Embryonic facial prominence (tissue), 1 donor: Measurements from ENCODE around the gene GIGYF2.

Experiments
- DNase-seq: peaks from one replicate; pipeline ENCODE4 v3.0.0-alpha.2; 2016; ENCODE audit errors: extremely low spot score

GIGYF2 gene

DNA sequence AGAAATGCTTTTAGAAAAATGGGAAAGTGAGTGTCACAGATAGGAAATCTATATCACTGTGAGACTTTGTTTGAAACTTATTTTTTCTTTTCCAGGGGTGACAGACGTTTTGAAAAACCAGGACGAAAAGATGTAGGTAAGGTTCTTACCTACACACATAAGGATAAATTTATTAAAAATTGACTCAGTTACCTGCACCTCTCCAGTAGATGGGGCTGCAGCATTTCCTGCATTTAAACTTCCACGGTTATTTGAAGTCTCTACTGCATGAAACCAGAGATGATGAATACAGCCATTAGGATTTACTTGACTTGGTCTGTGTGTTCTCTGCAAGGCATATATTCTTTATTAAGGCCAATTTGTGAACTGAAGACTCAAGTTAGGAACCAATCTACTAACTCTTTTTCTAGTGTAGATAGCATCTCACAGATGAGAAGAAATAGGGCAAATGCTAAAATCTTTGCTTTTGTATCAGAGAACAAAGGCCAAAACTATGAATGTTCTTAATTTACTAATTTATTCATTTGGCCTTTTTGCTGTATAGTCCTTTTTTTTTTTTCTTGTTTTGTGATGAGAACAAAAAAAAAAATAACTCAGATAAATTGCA, 64.3 kb downstream of the GIGYF2 start:
- no peak for DNase-seq

GRCh38 chr2:232767866-232768265, 70.7 kb downstream of the GIGYF2 start:
- no peak for DNase-seq

GRCh38 chr2:232770207-232770606, 73.1 kb downstream of the GIGYF2 start:
- no peak for DNase-seq

DNA sequence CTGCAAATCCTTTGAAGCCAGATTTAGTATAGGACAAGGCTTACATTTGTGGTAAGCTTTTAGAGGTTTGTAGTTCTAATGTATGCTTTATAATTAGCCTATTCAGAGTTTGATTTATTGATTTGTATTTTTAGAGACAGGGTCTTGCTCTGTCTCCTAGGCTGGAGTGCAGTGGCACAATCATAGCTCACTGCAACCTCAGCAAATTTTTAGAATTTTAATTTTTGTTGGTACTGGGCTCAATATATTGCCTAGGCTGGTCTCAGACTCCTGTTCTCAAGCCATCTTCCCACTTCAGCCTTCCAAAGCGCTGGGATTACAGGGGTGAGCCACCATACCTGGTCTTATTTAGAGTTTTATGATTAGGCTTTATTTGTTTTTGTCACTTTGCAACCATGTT, 74.7 kb downstream of the GIGYF2 start:
- no peak for DNase-seq

GRCh38 chr2:232772531-232772930, 75.4 kb downstream of the GIGYF2 start:
- DNase-seq: no peak

DNA sequence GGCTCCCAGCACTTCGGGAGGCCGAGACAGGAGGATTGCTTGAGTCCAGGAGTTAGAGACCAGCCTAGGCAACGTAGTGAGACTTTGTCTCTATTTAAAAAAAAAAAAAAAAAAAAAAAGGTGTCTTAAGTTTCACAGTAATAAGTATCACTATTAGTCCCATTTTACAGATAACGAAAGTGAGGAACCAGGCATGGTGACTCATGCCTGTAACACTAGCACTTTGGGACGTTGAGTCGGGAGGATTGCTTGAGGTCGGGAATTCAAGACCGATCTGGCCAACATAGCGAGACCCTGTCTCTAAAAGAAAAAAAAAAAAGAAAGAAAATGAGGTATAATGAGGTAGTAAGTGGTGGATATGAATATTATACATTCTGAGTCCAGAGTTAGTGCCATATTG, 76.7 kb downstream of the GIGYF2 start:
- DNase-seq: no peak

DNA sequence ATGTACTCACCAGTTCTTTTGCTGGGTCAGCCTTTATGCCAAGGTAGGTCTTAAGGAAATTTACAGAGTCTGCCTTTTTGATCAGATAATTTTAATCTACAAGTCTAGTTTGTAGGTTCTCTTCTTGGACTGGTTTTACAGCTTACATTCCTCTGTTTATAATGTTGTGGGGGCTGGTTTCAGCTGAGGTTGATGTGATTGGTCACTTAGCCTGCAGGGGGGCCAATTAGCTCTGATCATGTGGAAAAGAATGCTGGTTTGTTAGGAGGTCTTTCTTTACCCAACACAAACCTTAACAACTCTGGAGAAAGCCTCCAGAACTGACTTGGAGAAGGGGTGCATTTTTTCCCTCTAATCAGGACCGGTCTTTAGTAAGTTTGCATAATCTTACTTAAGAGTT, 79.3 kb downstream of the GIGYF2 start, which contains the start of gene KCNJ13:
TSS of gene KCNJ13 (minus strand) at position 131 of the 400 bp plus-strand sequence. CDS start 5,203 bp downstream, outside the sequence.
- no peak for DNase-seq

DNA sequence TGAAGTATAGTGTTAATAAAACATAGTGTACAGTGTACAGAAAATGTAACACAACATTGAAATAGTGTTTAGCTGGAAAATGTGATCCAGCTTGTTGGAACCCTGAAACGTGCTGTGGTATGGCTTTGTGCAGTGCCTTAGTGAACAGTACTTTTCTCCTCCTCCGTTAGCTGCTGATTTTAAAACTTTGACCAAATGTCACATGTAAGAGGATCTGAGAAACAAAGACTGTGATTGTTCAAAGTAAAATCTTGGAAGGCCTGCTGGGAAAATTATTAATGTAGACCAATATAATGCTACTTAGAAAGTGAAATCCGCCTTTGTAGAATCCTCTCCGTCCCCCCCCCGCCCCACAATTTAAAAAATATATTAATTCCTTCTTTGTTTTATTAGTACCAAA, 80.1 kb downstream of the GIGYF2 start:
- no peak for DNase-seq

- DNase-seq: no peak
Measured at GRCh38 chr2:232779465-232779864, 82.3 kb downstream of the GIGYF2 start.

GRCh38 chr2:232779934-232780333, 82.8 kb downstream of the GIGYF2 start:
- DNase-seq: no peak

- no peak for DNase-seq
Measured at GRCh38 chr2:232781765-232782164, 84.6 kb downstream of the GIGYF2 start.

GRCh38 chr2:232783278-232783677, 86.1 kb downstream of the GIGYF2 start:
- DNase-seq: no peak

DNA sequence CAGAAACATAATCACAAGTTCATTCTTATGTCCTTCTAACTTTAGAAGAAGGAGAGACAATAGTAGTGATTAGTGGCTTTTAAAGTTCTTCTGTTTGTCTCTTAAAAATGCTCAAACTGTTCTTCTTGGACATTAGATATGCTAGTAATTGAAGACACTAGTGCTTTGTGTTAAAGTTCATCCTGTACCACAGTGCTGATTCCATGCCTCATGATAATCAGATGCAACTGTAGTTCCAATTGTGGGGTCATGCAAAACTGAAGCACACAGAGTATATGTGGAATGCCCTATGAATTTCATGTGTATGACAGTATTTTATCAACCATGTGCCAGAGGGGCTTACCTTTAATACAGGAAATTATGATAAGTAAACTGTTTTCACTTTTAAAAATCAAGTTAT, 90.7 kb downstream of the GIGYF2 start:
- no peak for DNase-seq

DNA sequence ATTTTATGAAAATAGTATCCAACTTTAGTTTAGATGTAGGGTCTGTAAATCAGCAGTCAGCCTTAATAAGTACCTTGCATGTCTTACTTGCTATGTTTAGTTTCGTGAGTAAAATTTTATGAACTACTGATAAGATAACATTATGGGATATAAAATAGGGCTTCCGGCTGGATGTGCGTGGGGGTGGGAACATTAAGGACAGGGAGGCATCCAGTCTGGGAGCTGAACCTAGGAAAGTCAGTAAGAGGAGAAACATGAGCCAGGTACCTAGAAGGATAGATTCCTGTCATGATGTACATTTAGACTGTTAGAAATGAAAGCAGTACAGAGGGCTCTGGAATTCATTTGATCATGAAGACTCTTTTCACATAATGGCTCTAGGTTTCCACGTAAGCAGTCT, 92.0 kb downstream of the GIGYF2 start:
- no peak for DNase-seq

GRCh38 chr2:232791518-232791917, 94.4 kb downstream of the GIGYF2 start:
- no peak for DNase-seq

DNA sequence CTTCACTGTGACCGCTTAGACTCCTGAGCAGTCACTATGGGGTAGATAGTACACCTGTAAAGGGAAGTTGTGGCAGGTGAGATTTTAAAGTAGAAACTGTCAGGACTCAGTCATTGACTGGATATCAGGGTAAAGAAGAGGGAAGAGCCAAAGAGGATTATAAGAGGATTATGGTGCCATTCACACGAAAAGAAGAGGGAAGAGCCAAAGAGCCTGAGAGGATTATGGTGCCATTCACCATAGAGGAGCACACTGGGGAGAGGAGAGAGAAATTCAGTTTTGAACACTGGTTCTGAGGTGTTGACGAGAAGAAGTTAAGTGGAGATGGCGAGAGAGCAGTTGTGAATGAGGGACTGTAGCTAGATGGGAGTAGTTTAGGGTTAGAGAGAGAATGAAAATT, 96.1 kb downstream of the GIGYF2 start:
- no peak for DNase-seq

- no peak for DNase-seq
Measured at GRCh38 chr2:232794981-232795380, 97.8 kb downstream of the GIGYF2 start.

- DNase-seq: no peak
Measured at GRCh38 chr2:232795920-232796319, 98.8 kb downstream of the GIGYF2 start.

DNA sequence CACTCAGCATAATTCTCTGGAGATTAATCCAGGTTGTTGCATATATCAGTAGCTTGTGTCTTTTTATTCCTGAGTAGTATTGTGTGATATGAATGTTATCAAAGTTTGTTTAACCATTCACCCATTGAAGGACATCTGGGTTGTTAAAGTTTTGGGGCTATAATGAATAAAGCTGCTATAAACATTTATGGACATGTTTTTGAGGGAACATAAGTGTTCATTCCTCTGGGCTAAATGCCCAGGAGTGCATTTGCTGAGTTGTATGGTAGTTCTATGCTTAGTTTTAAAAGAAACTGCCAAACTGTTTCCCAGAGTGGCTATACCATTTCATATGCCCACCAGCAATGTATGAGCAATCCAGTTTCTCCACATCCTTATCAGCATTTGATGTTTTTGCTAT, 101.1 kb downstream of the GIGYF2 start:
- DNase-seq: no peak

GRCh38 chr2:232800166-232800565, 103.0 kb downstream of the GIGYF2 start:
- no peak for DNase-seq

- DNase-seq: no peak
Measured at GRCh38 chr2:232802091-232802490, 105.0 kb downstream of the GIGYF2 start.

GRCh38 chr2:232809349-232810124, 112.4 kb downstream of the GIGYF2 start:
- no peak for DNase-seq

GRCh38 chr2:232810444-232810843, 113.3 kb downstream of the GIGYF2 start:
- DNase-seq: no peak
